KMS-11 (cell line): ENCODE measurements around the gene EFNA1.

ENCODE experiments used
- H2AFZ ChIP-seq: fragments of 200-600 bp; sonication (generic); 2 replicates; pipeline ENCODE4 v1.6.1; 2016; ENCODE audit warnings: antibody characterized with exemption, mixed run types, low read depth
- H3K27ac ChIP-seq: fragments of 200-600 bp; sonication (generic); 2 replicates; pipeline ENCODE4 v1.6.1; 2016; ENCODE audit warnings: mild to moderate bottlenecking, mixed run types
- H3K27me3 ChIP-seq: fragments of 200-600 bp; sonication (generic); 2 replicates; pipeline ENCODE4 v1.6.1; 2017; ENCODE audit warnings: mild to moderate bottlenecking, low read depth, mixed run types, moderate library complexity; ENCODE audit not compliant: insufficient read depth
- H3K36me3 ChIP-seq: fragments of 200-600 bp; sonication (generic); 2 replicates; pipeline ENCODE4 v1.6.1; 2017; ENCODE audit warnings: mild to moderate bottlenecking, mixed run types; ENCODE audit not compliant: insufficient read depth
- H3K4me1 ChIP-seq: fragments of 200-600 bp; sonication (generic); 2 replicates; pipeline ENCODE4 v1.6.1; 2016; ENCODE audit warnings: mild to moderate bottlenecking, low read depth, mixed run types; ENCODE audit not compliant: poor library complexity, severe bottlenecking
- H3K4me2 ChIP-seq: fragments of 200-600 bp; sonication (generic); 2 replicates; pipeline ENCODE4 v1.7.0; 2016; ENCODE audit warnings: mild to moderate bottlenecking, mixed run types
- H3K4me3 ChIP-seq: fragments of 200-600 bp; sonication (generic); IDR thresholded peaks from 2 replicates; pipeline ENCODE4 v1.6.1; 2017; ENCODE audit warnings: low read depth, low read length, mixed read lengths; ENCODE audit not compliant: insufficient read depth
- H3K79me2 ChIP-seq: fragments of 200-600 bp; sonication (generic); 2 replicates; pipeline ENCODE4 v1.6.1; 2016; ENCODE audit warnings: low read depth, mixed run types; ENCODE audit not compliant: insufficient read depth
- H3K9ac ChIP-seq: fragments of 200-600 bp; sonication (generic); 2 replicates; pipeline ENCODE4 v1.6.1; 2016; ENCODE audit warnings: mild to moderate bottlenecking, mixed run types
- H4K20me1 ChIP-seq: fragments of 200-600 bp; sonication (generic); 2 replicates; pipeline ENCODE4 v1.6.1; 2016; ENCODE audit warnings: mild to moderate bottlenecking, mixed run types; ENCODE audit not compliant: insufficient read depth
- TF ChIP-seq, protein P1 (sequence below): fragments of 200-600 bp; sonication (generic); conservative IDR thresholded peaks from 2 replicates; pipeline ENCODE4 v1.6.1; 2017; ENCODE audit warnings: low read depth, mild to moderate bottlenecking, antibody characterized with exemption, low read length, moderate library complexity, mixed read lengths

EFNA1 gene

DNA sequence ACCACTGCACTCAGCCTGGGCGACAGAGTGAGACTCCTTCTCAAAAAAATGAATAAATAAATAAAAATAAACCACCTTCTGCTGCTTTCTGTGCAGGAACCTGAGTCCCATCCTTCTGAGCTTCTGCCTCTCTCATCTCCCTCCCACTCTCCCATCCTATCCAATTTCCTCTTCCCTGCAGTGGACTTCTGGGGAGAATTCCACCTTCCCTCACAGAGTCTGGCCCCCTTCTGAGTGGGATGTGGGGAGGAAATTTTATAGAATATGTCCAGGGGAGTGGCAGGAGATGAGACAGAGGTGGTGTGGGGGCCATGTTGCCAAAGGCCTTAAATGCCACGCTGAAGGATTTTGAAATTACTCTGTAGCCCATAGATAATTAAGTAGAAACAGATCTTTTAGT lies 5.4 kb upstream of the EFNA1 start:
- no peaks in the 10 kb centered on the region for H4K20me1 ChIP-seq
- no peaks in the 10 kb centered on the region for H3K36me3 ChIP-seq
- TF ChIP-seq, protein P1, sequence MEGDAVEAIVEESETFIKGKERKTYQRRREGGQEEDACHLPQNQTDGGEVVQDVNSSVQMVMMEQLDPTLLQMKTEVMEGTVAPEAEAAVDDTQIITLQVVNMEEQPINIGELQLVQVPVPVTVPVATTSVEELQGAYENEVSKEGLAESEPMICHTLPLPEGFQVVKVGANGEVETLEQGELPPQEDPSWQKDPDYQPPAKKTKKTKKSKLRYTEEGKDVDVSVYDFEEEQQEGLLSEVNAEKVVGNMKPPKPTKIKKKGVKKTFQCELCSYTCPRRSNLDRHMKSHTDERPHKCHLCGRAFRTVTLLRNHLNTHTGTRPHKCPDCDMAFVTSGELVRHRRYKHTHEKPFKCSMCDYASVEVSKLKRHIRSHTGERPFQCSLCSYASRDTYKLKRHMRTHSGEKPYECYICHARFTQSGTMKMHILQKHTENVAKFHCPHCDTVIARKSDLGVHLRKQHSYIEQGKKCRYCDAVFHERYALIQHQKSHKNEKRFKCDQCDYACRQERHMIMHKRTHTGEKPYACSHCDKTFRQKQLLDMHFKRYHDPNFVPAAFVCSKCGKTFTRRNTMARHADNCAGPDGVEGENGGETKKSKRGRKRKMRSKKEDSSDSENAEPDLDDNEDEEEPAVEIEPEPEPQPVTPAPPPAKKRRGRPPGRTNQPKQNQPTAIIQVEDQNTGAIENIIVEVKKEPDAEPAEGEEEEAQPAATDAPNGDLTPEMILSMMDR = no peak
- H3K27me3 ChIP-seq = peaks cover 98% of the 10 kb centered on the region
- H2AFZ ChIP-seq = no peak overlapping the region
- H3K27ac ChIP-seq = no peak overlapping the region
- no peak overlapping the region for H3K9ac ChIP-seq
- peaks cover 25% of the 10 kb centered on the region for H3K4me1 ChIP-seq
- H3K4me2 ChIP-seq = no peak overlapping the region
- no peak overlapping the region for H3K4me3 ChIP-seq
- H3K79me2 ChIP-seq = no peaks in the 10 kb centered on the region

DNA sequence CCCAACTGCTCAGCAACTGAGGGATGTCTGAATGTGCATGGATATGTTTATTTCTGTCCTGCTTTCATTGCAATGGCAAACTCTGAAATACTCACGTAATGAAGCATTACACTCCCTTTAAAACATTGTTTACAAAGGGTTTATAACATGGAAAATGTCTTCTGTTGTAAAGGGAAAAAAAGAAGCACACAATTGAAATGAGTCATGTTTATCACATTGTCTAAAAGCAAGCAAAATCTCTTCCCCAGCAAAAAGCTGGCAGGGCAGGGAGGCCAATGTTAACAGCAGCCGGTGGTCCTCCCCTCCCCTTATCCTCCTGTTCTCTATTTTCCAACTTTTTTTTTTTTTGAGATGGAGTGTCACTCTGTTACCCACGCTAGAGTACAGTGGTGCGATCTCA lies 3.9 kb upstream of the EFNA1 start:
- Histone ChIP-seq H3K4me2 (no peak overlapping the region), H3K27ac (no peak overlapping the region)

DNA sequence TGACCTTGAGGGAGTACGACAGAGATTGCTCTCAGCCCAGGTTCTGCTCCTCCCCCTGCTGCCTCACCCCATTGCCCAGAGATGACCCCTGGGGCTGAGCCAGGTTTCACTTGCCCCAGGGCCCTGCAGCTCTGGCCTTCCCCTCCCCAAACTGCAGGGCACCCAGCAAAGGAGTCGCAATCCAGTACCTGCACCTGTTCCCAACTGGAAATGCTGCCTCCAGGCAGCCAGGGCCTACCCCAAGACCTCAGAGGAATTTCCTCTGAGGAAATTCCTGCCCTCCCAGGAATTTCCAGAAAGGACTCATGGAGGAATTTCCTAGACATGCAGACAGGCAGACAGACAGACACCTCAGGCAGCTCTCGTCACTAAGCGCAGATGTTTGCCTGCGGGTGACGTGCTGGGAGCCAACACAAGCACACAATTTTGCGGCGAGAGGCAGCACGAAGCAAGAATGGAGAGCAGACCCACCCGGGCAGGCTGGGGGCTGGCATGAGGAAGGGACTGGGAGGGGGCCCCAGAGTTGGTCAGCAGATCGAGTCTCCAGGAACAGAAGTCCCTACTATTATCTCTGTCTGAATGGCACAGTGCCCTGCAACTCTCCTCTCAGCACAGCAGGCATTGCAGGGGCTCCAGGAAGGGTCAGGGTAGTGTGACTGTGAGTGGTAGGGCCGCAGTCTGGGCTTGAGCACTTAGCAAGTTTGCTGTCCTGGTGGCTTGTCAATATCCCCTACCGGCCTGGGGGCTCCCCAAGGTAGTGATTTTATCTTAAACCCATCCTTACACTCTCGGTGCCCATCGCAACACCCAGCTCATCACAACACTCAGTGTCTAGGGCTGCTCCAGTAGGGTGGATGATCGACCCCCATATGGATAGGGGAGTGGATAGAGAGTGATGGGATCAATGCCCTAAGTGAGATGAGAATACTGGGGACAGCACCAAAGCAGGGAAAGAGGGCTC lies 2.9 kb upstream of the EFNA1 start:
- Histone ChIP-seq H2AFZ (no peak overlapping the region), H3K4me3 (no peak overlapping the region), H3K4me2 (no peak overlapping the region), H3K79me2 (no peaks in the 10 kb centered on the region), H4K20me1 (no peaks in the 10 kb centered on the region), H3K36me3 (no peaks in the 10 kb centered on the region), H3K9ac (no peak overlapping the region), H3K27ac (no peak overlapping the region), H3K27me3 (peaks cover 100% of the 10 kb centered on the region), H3K4me1 (peaks cover 26% of the 10 kb centered on the region)
- TF ChIP-seq, protein P1 = no peak

More for the DNA sequence above, 3.9 kb upstream of the EFNA1 start:
- Histone ChIP-seq H3K27me3 (peaks cover 100% of the 10 kb centered on the region), H3K36me3 (no peaks in the 10 kb centered on the region), H2AFZ (no peak overlapping the region), H3K9ac (no peak overlapping the region), H4K20me1 (no peaks in the 10 kb centered on the region), H3K4me3 (no peak overlapping the region), H3K4me1 (peaks cover 23% of the 10 kb centered on the region), H3K79me2 (no peaks in the 10 kb centered on the region)
- TF ChIP-seq, protein P1 = no peak

DNA sequence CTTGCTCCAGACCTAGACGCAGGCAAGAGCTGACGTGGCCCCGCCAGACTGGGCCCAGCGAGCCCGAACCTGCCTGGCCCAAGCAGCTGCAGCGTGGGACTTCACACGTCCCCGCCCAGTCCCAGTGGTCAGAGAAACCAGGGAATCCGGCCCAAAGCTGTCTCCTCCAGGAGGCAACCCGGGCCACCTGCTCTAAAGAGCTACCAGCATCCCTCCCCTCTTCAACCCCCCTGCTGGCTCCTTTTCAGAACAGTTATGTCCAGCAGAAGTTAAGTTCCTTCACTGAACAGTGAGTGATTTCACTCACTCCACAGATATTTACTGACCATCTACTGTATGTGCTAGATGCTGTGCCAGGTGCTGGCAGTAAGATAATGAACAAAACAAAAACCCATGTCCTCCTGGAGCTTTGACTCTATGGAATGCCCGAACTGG lies 2.1 kb upstream of the EFNA1 start:
- TF ChIP-seq, protein P1 = no peak
- Histone ChIP-seq H3K27ac (no peak overlapping the region), H3K27me3 (peaks cover 92% of the 10 kb centered on the region), H4K20me1 (no peaks in the 10 kb centered on the region), H2AFZ (no peak overlapping the region), H3K9ac (no peak overlapping the region), H3K79me2 (no peaks in the 10 kb centered on the region), H3K4me3 (no peak overlapping the region), H3K4me2 (no peak overlapping the region), H3K4me1 (peaks cover 26% of the 10 kb centered on the region), H3K36me3 (no peaks in the 10 kb centered on the region)
